HG03196 (cell line): ENCODE results near the gene DGKB.

ENCODE experiments used
- ATAC-seq: cut with Tn5 transposase; IDR thresholded peaks from one replicate; pipeline ENCODE4 v1.9.1; 2021; ENCODE audit not compliant: unreplicated experiment

Gene DGKB

GRCh38 chr7:14861456-14861855 is 41.1 kb downstream of the DGKB start:
- no peak for ATAC-seq

GRCh38 chr7:14859267-14859666 is 43.3 kb downstream of the DGKB start:
- ATAC-seq: no peak

GRCh38 chr7:14858866-14859265 is 43.7 kb downstream of the DGKB start:
- ATAC-seq: no peak

GRCh38 chr7:14858410-14858809 is 44.1 kb downstream of the DGKB start:
- no peak for ATAC-seq

- ATAC-seq: no peak
Measured at GRCh38 chr7:14855033-14855794, 47.3 kb downstream of the DGKB start.

- ATAC-seq: no peak
Measured at GRCh38 chr7:14854471-14854870, 48.1 kb downstream of the DGKB start.

- no peak for ATAC-seq
Measured at GRCh38 chr7:14851610-14852009, 50.9 kb downstream of the DGKB start.

GRCh38 chr7:14850039-14850438 is 52.5 kb downstream of the DGKB start:
- peak; percentile 77 for ATAC-seq

GRCh38 chr7:14846405-14846804 is 56.1 kb downstream of the DGKB start:
- ATAC-seq: no peak

- ATAC-seq: no peak
Measured at GRCh38 chr7:14843755-14844154, 58.8 kb downstream of the DGKB start.

- no peak for ATAC-seq
Measured at GRCh38 chr7:14842523-14842922, 60.0 kb downstream of the DGKB start.

GRCh38 chr7:14841869-14842268 is 60.7 kb downstream of the DGKB start:
- no peak for ATAC-seq

GRCh38 chr7:14841086-14841485 is 61.5 kb downstream of the DGKB start:
- ATAC-seq: no peak

- no peak for ATAC-seq
Measured at GRCh38 chr7:14839307-14839706, 63.2 kb downstream of the DGKB start.

GRCh38 chr7:14837216-14837615 is 65.3 kb downstream of the DGKB start:
- no peak for ATAC-seq

GRCh38 chr7:14836571-14837189 is 65.9 kb downstream of the DGKB start:
- ATAC-seq: no peak

- ATAC-seq: no peak
Measured at GRCh38 chr7:14836006-14836405, 66.5 kb downstream of the DGKB start.

GRCh38 chr7:14835384-14835783 is 67.2 kb downstream of the DGKB start:
- ATAC-seq: no peak

GRCh38 chr7:14834883-14835282 is 67.7 kb downstream of the DGKB start:
- no peak for ATAC-seq

GRCh38 chr7:14834456-14834855 is 68.1 kb downstream of the DGKB start:
- peak; percentile 74 for ATAC-seq

GRCh38 chr7:14833707-14834106 is 68.8 kb downstream of the DGKB start:
- ATAC-seq: no peak

GRCh38 chr7:14828053-14828452 is 74.5 kb downstream of the DGKB start:
- ATAC-seq: no peak

- ATAC-seq: no peak
Measured at GRCh38 chr7:14826426-14826825, 76.1 kb downstream of the DGKB start.
